Ovary (tissue), 3 donors: ENCODE results near the gene PTPN14.

Source experiments
- EP300 ChIP-seq: sonication (generic); formaldehyde crosslinking; IDR thresholded peaks from one replicate; pipeline ENCODE4 v1.6.1; 2017; ENCODE audit warnings: antibody characterized with exemption
- POLR2A ChIP-seq: fragments of 450-650 bp; IDR thresholded peaks from one replicate; pipeline ENCODE4 v1.6.1; 2017; ENCODE audit warnings: antibody characterized with exemption, mild to moderate bottlenecking, moderate library complexity
- TF ChIP-seq, protein P1 (sequence below), 3 donors: fragments of 450-650 bp in 2 of 3; fragments of 200-600 bp in 1 of 3; IDR thresholded peaks; one replicate each; pipeline versions ENCODE4 v1.5.1 to v1.8.0; 2016 to 2022; ENCODE audit warnings: antibody characterized with exemption in 3 of 3, mild to moderate bottlenecking in 1 of 3
- donor health status: DM: no; HTN: no; CAD: no.

DNA sequence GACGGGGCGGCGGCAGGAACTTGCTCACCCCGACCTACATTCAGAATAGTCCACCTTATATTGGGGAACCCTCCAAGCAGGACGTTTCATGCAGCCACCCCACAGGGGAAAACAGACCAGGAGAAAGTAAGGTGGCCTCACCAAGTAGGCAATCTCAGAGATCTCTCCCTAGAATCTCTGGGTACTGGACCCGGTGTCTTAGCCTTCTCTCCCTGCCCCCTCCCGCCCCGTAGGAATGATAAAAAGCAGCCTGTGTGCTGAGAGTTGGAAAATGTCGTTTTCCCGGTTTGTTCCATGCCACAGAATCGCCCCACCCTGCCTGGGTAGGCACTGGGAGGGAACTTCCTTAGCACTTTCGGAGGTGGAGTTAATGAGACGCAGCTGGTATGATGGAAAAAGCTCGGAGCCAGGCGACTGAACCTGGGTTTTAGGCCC, 789 bp upstream of the PTPN14 start:
- TF ChIP-seq POLR2A: no peak
- TF ChIP-seq, protein P1, sequence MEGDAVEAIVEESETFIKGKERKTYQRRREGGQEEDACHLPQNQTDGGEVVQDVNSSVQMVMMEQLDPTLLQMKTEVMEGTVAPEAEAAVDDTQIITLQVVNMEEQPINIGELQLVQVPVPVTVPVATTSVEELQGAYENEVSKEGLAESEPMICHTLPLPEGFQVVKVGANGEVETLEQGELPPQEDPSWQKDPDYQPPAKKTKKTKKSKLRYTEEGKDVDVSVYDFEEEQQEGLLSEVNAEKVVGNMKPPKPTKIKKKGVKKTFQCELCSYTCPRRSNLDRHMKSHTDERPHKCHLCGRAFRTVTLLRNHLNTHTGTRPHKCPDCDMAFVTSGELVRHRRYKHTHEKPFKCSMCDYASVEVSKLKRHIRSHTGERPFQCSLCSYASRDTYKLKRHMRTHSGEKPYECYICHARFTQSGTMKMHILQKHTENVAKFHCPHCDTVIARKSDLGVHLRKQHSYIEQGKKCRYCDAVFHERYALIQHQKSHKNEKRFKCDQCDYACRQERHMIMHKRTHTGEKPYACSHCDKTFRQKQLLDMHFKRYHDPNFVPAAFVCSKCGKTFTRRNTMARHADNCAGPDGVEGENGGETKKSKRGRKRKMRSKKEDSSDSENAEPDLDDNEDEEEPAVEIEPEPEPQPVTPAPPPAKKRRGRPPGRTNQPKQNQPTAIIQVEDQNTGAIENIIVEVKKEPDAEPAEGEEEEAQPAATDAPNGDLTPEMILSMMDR (IDR thresholded peaks at IDR 0.05): no peak
- TF ChIP-seq EP300: no peak
